ENCODE data around the gene NCOR2. TPM values are rescaled to one million over a fixed set of nuclear protein-coding genes. Genes with fewer than 3 reads are reported as not detected.

NCOR2 gene
- polyA plus RNA-seq (2014; cell fraction: cytosol; rRNA removed): 11.5 and 13.0 TPM in 2 replicates
- polyA plus RNA-seq (2014; cell fraction: nucleus; rRNA removed): 19.1 and 41.1 TPM in 2 replicates

DNA sequence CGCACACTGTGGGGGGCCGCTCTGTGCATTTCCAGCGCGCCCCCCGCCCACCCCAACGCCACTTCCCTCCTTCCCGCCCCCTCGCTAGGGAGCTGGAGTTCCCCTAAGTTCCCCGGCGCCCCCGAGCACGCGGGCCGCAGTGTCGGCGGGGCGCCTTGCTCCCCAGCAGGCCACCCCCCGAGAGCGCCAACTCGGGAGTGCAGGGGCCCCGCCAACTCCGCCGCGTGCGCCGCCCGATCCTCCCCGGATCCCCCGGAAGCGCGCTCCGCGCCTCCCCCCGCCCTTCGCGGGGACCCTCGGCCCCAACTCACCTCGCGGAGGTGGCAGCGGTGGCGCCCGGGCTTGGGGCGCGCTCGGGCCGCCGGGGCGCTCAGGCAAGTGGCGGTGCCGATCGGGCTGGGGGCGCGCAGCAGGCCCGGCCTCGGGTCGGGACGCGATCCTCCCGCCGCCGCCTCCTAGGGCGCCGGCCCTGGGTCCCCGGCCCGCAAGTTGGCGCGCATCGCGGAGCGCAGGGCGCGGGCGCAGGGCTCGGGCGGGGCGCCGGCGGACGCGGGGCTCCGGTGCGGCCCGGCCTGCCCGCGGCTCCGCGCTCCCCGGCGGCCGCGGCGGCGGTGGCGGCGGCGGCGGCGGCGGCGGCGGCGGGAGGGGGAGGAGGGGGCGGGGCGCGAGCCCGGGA is at the start of gene NCOR2:
Gene NCOR2, minus strand, starts transcription at position 616 of the 676 bp plus-strand sequence. CDS start 72,361 bp downstream, outside the sequence.
- DNase-seq (ENCODE audit: low spot score): no peak

DNA sequence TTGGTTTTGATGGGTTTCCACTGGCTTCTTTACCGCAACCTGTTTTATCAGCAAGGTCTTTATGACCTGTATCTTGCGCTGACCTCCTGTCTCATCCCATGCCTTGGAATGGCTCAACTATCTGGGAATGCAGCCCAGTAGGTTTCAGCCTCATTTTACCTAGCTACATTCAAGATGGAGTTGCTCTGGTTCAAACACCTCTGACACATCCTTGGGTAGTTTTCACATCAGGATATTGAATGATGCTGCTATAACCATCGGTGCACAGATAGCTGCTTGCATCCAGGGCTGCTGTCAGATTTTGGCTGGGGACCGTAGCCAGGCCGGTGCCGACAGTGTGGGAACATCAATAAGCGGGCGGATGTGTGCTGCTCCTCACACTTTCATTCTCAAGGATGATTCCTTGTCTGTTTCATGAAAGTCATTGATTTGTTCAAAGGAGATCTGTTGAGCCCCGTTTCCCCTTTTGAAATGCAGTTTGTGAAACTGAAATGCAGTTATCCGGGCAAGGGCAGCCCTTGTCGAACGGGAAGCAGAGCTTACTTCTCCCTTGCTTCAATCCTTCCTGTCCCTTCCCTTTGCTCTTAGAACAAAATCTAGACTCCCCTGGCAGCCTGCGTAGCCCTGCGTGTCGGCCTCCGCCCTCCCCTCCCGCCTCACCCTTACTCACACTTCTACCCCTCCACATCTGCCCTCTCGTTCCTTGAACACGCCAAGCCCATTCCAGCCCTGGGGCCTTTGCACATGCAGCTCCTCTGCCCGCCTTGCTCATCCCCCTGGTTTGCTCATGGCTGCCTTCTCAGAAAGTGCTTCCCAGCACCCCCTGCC is 49.2 kb upstream of the NCOR2 start:
- no peak for DNase-seq (ENCODE audit: low spot score)

DNA sequence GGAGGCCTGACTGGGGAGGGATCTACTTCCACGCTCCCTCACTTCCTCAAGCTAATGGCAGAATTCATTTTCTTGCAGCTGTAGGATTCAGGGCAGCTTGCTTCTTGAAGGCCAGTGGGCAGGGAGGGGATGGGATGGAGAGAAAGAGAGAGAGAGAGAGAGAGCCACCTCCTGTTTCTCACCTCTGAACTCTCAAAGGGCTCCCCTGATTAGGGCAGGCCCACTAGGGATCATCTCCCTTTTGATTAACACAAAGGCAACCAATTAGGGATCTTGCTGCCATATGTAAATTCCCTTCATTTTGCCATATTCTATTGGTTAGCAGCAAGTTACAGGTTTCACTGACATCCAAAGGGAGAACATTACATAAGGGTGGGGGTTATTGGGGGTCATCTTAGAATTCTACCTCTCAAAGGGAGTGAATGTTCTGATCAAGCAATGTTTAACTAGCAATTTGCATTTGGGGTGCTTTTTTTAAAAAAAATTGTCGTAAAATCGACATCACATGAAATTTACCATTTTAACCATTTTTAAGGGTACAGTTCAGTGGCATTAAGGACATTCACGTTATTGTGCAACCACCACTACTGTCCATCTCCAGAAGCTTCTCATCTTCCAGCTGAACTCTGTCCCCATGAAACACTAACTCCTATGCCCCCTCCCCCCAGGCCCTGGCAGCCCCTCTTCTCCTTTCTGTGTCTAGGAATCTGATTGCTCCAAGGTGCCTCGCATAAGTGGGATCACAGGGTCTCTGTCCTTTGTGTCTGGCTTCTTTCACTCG is 47.3 kb upstream of the NCOR2 start:
- DNase-seq (ENCODE audit: low spot score): no peak

DNA sequence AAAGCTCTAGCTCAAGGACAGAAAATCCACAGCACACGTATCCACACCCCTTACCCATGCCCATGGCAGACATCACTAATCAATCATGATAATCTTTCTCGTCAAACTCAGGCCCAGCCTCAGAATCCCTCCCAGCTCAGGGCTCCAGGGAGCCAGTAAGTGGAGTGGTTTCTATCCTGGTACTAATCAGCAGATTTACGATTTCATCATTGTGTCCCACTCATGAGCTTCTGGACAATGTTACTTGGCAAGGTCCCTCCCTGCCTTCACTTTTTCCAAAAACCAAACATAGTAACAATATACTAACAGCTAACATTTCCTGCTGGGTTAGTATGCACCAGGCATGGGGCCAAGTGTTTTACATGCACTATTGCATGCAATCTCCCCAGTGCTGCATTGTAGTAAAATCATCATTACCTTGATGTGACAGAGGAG is 45.8 kb upstream of the NCOR2 start:
- peak; percentile 64 for DNase-seq (ENCODE audit: low spot score)

DNA sequence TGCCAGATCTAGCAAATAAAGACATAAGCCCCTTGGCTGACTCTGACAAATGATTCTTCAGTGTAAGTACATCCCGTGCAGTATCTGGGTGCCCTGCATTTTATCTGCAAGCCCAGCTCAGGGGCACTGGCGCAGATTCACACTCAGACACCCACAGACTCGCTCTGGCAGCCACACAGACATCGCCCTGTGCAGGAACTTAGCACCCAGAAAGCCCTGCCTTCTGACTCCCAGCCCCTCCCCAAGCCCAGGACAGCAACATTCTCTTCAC is 44.9 kb upstream of the NCOR2 start:
- no peak for DNase-seq (ENCODE audit: low spot score)

DNA sequence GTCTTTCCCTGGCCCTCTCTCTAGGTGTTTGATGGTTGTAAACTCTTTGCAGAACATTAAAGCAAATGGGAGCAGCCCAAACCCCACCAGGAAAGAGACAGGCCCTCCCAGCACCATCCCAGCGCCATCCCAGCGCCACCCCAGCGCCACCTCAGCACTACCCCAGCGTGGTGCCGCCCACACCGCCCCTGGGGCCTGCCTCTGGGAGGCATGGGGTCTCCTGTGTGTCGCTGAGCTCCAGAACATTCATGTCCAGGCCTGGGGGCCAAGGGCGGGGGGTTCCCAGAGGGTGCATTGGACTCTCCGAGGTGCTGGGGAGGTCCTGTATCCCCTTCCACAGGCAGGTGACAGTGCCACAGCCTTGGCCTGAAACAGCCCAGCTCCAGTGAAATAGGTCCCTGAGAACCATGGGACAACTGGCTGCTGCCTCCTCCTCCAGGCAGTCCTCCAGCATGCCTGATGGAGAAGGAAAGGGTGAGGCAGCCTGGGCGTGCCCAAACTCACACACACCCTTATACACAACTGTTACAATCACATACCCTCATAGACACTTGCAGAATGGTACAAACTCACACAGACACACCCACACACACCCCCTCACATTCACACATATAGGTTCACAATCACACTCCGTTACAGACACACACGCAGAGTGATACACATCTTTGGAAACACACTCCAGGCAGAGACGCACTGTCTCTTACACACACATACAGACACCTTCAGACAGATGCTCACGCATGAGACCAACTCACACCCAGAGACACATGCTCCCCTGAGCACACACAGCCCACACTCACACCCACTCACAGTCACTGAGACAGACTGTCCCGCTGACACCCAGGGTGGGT is 44.4 kb upstream of the NCOR2 start:
- DNase-seq (ENCODE audit: low spot score): no peak

DNA sequence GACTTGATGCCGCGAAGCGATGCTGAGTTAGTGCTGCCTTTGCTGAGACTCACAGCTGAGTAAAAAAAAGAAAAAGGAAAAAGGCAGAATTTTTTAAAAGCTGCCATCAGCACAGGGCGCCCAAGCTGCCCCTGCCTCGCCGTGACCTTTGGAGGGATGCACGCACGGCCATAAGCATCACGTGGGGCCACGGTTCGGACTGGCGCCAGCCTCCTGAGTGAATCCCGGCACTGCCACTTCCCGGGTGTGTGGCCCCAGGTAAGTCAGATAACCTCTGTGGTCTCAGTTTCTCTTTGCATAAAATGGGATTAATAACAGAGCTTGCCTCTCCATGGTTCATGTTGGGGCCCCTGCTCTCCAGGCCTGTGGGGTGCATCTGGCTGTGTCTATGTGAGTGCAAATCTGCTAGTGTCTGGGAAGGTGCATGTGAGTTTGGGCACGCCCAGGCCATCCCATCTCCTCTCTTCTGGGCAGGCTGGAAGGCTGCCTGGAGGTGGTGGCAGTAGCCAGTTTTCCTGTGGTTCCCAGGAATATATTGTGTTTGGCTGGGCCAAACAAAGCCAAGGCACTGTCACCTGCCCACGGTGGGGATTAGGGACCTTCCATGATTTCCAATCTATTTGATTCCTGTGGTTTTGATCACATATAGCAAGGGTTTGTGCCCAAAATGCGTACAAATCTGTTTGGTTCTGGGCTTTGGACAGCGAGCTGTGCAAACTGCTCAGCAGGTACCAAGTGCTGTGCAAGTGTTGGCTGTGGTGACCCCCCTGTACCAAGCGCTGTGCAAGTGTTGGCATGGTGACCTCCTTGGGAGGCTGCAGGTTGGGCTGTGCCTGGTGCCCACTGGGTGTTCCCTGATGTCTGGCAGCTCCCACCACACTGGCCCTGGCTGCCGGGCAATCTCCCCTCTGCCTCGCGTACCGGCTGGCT is 43.5 kb upstream of the NCOR2 start:
- no peak for DNase-seq (ENCODE audit: low spot score)

DNA sequence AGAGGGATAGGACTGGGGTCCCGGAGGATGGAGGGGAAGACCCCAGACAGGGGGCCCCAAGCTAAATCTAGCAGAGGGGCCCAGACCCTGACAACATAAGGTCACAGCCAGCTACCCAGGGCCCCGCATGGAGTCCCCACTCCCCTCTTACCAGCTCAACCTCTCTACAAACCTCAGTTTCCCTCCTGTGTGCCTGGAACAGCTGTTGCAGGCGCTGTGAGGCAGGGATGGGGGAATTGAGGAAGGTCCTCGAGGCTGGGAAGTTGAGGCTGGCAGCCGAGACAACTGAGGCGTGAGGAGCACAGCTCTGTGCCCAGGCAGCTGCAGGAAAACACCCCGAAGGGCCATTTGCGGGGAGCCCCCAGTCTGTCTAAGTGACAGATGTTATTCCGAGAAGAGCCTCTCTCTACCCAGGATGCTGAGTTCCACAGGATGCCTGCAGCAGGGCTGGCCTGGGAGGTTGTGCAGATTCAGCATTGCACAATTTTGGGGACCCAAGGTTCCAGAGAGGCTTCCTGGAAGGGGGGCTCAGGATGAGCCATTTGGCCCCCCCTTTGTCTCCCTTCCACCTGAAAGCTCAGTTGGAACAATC is 42.7 kb upstream of the NCOR2 start:
- DNase-seq (ENCODE audit: low spot score): no peak

DNA sequence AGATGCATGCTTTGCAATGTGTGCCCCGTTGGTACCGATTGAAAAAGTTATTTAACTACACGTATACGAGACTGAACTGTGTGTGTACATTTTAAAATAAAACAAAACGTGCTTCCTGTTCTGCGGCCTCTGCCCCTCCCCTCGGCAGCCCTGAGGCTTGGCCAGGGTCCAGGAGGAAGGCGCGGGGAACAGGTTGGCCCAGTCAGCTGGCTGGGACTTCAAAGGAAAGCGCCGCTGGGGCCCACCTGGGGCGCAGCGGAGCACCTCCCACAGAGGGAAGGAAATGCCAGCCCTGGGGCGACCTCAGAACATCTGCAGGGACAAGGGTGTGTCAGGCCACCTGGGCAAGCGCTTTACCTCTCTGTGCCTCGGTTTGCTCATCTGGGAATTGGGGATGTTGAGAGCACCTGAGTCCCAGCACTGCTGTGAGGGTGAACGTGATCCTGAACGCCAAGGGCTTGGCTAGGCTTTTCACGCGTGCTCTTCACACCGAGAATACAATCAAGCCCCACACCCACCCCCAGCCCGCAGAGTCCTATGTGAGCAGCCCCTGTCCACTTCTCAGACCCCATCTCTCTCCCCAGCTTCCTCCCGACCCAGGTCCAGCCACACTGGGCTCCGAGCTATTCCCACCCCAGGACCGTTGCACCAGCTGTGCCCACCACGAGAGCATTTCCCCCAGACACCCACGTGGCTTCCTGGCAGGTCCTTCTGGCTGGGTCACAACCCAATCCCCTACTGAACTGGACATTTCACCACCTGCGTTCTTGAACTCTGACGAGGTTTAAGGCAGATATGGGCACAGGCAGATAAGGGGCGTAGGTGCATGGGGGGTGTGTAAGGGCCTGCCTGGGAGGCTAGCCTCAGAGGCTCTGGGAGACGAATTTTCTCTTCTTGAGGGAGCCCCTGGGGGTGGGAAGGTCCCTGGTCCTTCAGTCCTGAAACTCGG is 41.9 kb upstream of the NCOR2 start:
- DNase-seq (ENCODE audit: low spot score): no peak

DNA sequence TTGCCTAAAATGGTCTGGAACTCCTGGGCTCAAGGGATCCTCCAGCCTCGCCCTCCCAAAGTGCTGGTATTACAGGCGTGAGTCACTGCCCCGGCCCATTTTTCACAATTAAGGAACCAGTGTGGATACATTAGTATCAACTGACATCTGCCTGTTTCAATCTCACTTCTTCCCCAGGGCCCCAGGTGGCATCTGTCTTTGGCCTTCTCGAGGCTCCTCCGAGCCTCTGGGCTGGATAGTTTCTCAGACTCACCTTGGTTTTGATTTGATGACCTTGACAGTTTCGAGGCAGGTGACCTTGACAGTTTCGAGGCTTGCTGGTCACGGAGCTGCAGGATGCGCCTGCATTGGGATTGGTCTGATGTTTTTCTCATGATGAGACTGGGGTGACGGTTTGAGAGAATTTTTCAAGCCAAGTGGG is 41.0 kb upstream of the NCOR2 start:
- no peak for DNase-seq (ENCODE audit: low spot score)

DNA sequence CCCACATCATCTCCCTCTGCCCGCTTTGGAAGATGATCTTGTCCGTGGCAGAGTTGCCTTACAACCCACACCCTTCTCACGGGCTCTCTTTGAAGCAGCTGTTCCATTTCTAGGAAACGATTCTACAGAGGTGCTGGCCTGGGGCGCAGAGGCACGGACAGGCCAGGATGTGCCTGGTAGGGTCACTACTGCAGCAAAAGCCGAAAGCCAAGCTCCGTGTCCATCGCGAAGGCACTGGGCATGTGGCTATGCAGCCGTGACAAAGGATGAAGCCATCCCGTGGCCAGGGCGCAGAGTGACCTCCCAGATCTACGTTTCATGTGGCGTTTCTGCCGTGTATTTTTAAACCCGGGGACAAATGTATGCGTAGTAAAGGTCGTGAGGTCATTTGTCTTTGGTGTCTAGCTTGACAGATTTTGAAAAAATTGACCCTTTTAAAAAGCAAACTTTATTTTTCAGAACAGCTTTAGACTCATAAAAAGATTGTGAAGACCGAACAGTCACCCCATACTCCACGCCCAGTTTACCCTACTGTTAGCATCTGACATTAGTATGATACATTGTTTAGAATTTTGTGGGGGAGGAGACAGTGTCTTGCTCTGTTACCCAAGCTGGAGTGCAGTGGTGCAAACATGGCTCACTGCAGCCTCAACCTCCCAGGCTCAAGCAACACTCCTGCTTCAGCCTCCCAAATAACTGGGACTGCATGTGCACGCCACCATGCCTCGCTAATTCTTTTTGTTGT is 40.4 kb upstream of the NCOR2 start:
- DNase-seq (ENCODE audit: low spot score): no peak

DNA sequence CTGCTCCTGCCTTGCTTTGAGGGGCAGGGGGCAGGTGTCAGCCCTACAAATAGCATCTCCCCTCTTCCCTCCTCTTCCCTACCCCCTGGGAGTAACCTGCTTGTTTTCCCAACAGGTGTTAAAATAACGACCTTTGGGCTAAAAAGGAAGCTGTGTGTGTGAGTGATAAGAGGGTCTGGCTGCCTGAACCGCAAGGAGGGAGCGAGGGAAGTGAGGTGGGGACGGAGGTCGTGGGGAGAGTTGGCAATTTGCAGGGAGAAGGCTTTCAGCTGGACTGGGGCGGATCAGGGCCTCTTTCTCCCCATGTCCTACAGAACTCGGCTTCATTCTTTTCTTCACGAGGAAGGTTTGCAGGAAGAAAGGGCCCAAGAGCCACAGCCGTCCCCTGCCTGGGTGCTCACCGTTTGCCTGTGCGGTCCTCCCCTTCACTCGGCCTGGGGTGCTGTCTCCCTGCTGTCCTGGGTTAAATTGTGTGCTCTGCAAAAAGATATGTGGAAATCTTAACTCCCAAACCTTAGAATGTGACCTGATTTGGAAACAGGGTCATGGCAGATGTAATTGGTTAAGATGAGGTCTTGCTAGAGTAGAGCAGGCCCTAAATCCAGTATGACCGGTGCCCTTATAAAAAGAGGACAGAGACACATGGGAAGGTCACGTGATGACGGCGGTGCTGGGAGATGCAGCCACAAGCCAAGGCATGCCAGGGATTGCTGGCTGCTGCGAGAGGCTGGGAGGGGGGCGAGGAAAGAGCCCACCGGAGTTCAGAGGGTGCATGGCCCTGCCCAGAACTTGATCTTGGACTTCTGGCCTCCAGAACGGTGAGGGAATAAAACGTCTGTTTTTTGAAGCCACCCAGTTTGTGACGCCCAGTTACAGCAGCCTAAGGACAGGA is 38.7 kb upstream of the NCOR2 start:
- no peak for DNase-seq (ENCODE audit: low spot score)

DNA sequence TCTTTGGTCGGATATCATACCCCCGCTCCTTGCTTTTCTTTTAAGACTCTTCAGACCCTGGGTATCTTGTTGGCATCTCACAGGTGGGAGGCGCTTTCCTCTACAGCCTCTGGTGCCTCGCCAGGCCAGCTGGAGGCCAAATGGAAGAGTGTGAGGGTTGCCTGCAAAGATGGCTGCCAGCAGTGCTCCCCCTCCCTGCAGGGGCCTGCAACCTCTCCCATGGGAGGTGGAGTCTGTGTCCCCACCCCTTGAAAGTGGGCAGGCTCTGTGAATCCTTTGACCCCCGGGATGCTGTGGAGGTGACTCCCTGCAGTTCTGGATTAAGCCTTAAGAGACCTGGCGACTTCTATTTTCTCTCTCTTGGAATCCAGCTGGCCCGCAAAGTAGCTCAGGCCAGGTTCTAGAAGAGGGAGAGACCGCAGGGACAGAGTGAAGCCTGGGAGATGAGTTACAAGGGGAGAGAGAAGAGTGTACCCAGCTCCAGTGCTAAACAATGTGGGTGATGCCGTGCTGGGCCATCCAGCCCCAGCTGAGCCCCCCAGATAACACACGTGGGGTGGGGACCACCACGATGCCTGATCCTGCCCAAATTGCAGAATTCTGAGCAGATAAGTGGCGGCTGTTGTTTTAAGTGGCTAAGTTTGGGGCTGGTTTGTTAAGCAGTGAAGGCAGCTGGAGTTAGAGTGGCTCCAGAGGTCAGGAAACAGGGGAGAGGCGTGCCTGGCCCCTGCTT is 37.9 kb upstream of the NCOR2 start:
- DNase-seq (ENCODE audit: low spot score): peak; percentile 74

DNA sequence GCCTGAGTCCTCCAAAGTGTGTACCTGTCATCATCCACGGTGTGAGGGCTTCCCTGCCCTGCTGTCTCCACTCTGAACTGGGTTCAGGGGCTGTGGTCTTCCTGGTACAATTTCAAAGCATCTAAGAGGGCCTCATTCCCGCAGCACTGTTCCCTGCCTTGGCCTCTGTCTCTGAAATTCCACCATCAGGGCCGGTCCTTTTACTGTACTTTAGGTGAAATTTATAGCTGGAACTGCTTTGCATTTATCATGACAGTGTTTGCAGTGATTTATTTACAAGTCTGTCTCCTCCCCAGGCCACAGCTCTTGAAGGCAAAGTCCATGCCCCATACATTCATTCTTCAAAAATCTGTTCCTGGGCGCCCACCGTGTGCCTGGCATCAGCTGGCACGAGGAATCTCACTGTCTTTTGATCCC is 36.9 kb upstream of the NCOR2 start:
- DNase-seq (ENCODE audit: low spot score): no peak

DNA sequence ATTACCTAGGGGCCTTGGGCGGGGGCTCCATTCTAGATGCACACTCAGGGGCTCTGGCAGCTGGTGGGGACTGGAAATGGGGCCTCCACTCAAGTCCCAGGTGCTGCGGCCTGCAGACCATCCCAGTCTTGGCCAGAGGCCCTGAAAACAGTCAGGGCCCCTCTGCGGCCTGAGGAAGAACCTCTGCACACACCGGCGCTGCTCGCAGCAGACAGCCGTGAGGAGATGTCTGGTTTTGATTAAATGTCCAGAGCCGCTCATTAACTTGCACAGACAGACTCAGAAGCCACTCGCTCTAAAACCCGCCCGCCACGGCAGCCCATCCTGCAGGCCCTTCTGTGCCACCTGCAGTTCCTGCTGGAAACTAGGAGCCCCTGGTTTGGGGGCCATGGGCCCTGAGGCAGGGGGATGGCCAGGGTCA is 36.4 kb upstream of the NCOR2 start:
- DNase-seq (ENCODE audit: low spot score): peak; percentile 98

DNA sequence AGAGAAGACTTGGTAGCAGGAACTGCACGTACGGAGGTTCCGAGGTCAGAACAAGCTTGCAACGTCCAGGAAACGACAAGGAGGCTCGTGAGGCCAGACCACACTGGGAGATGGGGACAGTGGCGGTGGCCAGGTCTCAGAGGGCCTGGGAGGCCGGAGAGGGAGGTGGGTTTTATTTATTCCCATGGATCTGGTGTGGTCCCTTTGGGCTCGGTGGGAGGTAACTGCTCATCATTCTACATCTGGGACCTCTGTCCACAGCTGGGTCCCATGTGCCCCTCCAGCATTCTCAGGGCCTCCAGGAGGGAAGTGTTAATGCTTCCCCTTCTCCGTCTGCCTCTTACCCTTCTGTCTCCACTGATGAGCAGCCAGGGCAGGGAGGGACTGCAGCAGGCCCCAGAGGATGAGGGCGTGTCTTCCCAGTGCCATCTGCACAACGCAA is 35.7 kb upstream of the NCOR2 start:
- peak; percentile 90 for DNase-seq (ENCODE audit: low spot score)
